OCI-LY7 (cell line): ENCODE data around the gene EFCAB5. TPM values are rescaled to one million over a fixed set of nuclear protein-coding genes. Genes with fewer than 3 reads are reported as not detected.

Source experiments
- BruUV-seq: library from RNA; stranded (reverse); fragments of 400-500 nt; replicated peaks from 2 replicates; lab custom pipeline; 2021; lab: Mats Ljungman, UMichigan
- CTCF ChIA-PET: fragments of 300-600 bp; sonication (Branson Sonifier 250); formaldehyde crosslinking; loops from one replicate; lab custom pipeline; 2022; ENCODE audit warnings: antibody characterized with exemption; ENCODE audit not compliant: unreplicated experiment; lab: Charles Lee
- POLR2A ChIA-PET: fragments of 300-600 bp; sonication (Branson Sonifier 250); formaldehyde crosslinking; loops from one replicate; lab custom pipeline; 2022; ENCODE audit warnings: antibody characterized with exemption; lab: Charles Lee
- DNase-seq: peaks from one replicate; pipeline ENCODE4 v3.0.0-alpha.2; 2015; ENCODE audit warnings: low spot score
- H2AFZ ChIP-seq: fragments of 200-600 bp; sonication (generic), shearing (Covaris generic); 2 replicates; pipeline ENCODE4 v1.6.1; 2014; ENCODE audit warnings: mild to moderate bottlenecking, antibody characterized with exemption, low read length, moderate library complexity
- H3K27ac ChIP-seq: fragments of 200-600 bp; sonication (generic); 2 replicates; pipeline ENCODE4 v1.5.1; 2014; ENCODE audit warnings: mixed run types, low read depth, mild to moderate bottlenecking, moderate library complexity, low read length, inconsistent platforms; ENCODE audit not compliant: poor library complexity, severe bottlenecking
- H3K36me3 ChIP-seq: fragments of 200-600 bp; sonication (generic); 2 replicates; pipeline ENCODE4 v1.6.1; 2014; ENCODE audit warnings: mild to moderate bottlenecking, antibody characterized with exemption, low read length, moderate library complexity, mixed read lengths; ENCODE audit not compliant: insufficient read depth
- H3K4me1 ChIP-seq: fragments of 200-600 bp; sonication (generic); 2 replicates; pipeline ENCODE4 v1.5.1; 2014; ENCODE audit warnings: mild to moderate bottlenecking, low read length; ENCODE audit not compliant: insufficient read depth, poor library complexity, severe bottlenecking
- H3K4me2 ChIP-seq: fragments of 200-600 bp; sonication (generic); 2 replicates; pipeline ENCODE4 v1.6.1; 2014; ENCODE audit warnings: mild to moderate bottlenecking, low read length
- H3K4me3 ChIP-seq: fragments of 200-600 bp; sonication (generic); 2 replicates; pipeline ENCODE4 v1.5.1; 2014; ENCODE audit warnings: mild to moderate bottlenecking, low read depth, low read length; ENCODE audit not compliant: poor library complexity, severe bottlenecking
- H3K79me2 ChIP-seq: fragments of 200-600 bp; sonication (generic); 2 replicates; pipeline ENCODE4 v1.6.1; 2016; ENCODE audit warnings: low read depth, mild to moderate bottlenecking, low read length, moderate library complexity, mixed read lengths; ENCODE audit not compliant: insufficient read depth
- H3K9me2 ChIP-seq: fragments of 200-600 bp; sonication (generic); 2 replicates; pipeline ENCODE4 v1.6.1; 2016; ENCODE audit warnings: mild to moderate bottlenecking, low read length, mixed read lengths; ENCODE audit not compliant: insufficient read depth
- H3K9me3 ChIP-seq: fragments of 200-600 bp; sonication (generic); 2 replicates; pipeline ENCODE4 v1.6.1; 2014; ENCODE audit warnings: mild to moderate bottlenecking, mixed run types, low read length, mixed read lengths
- H4K20me1 ChIP-seq: fragments of 200-600 bp; sonication (generic); 2 replicates; pipeline ENCODE4 v1.6.1; 2014; ENCODE audit warnings: mild to moderate bottlenecking, antibody characterized with exemption, low read length, moderate library complexity, mixed read lengths; ENCODE audit not compliant: insufficient read depth
- CTCF ChIP-seq: fragments of 200-600 bp; sonication (generic); conservative IDR thresholded peaks from 2 replicates; pipeline ENCODE4 v1.5.1; 2014; ENCODE audit warnings: mild to moderate bottlenecking, antibody characterized with exemption, low read length, moderate library complexity, mixed read lengths
- EZH2phosphoT487 ChIP-seq: fragments of 200-600 bp; sonication (generic); IDR thresholded peaks from 2 replicates; pipeline ENCODE4 v1.6.1; 2018; ENCODE audit warnings: low read depth, borderline replicate concordance, mild to moderate bottlenecking, mixed run types, antibody characterized with exemption, low read length, moderate library complexity, mixed read lengths
- intact Hi-C: fragments of 100-400 bp; cut with micrococcal nuclease; formaldehyde crosslinking; loops from one replicate; pipeline ENCODE4 v1.10.0; 2022; ENCODE audit not compliant: unreplicated experiment
- total RNA-seq, 2 experiments: library from RNA; depleted of rRNA in 1 of 2; stranded (reverse); fragments of >200 nt in 1 of 2; shearing (Covaris generic) in 1 of 2; gene quantifications; 2 replicates each; pipeline ENCODE4 v1.2.3, GENCODE V29; 2014 to 2022

Gene EFCAB5
- total RNA-seq, 2 experiments from 2014 or later: 1.9 to 2.2 TPM

GRCh38 chr17:29958947-29959657 is 17.7 kb downstream of the EFCAB5 start:
- Histone ChIP-seq H3K9me3 (peaks cover 7% of the 10 kb centered on the region; the same call in 1 of the 2 replicates), H2AFZ (no peak overlapping the region)
- no peak for TF ChIP-seq EZH2phosphoT487
- no peak for TF ChIP-seq CTCF

GRCh38 chr17:29959658-29960337 is 18.4 kb downstream of the EFCAB5 start:
- intact Hi-C loops: no loop called here
- no peaks in the 10 kb centered on the region; the same call in 1 of the 2 replicates for H3K9me3 ChIP-seq
- no peaks in the 10 kb centered on the region for H3K79me2 ChIP-seq
- H3K4me1 ChIP-seq: no peaks in the 10 kb centered on the region
- TF ChIP-seq CTCF (no peak), EZH2phosphoT487 (no peak)
- H3K9me2 ChIP-seq: no peaks in the 10 kb centered on the region
- H2AFZ ChIP-seq: no peak overlapping the region
- H4K20me1 ChIP-seq: no peaks in the 10 kb centered on the region
- no peak for DNase-seq
- H3K36me3 ChIP-seq: no peaks in the 10 kb centered on the region
- ChIA-PET CTCF (no interaction called here), POLR2A (interaction anchor here (0.8 kb wide), 1 partner anchor 14 kb away, joined by 3 read pairs; no protein-coding TSS in a partner anchor)
- H3K27ac ChIP-seq: no peak overlapping the region
- BruUV-seq: no TSS peak
- no peak overlapping the region for H3K4me3 ChIP-seq
- no peak overlapping the region for H3K4me2 ChIP-seq

More at GRCh38 chr17:29958947-29959657, 17.7 kb downstream of the EFCAB5 start:
- CTCF ChIA-PET: no interaction called here
- no peak for DNase-seq
- Histone ChIP-seq H3K79me2 (no peaks in the 10 kb centered on the region), H3K27ac (no peak overlapping the region), H3K4me1 (no peaks in the 10 kb centered on the region), H3K36me3 (no peaks in the 10 kb centered on the region), H3K4me2 (no peak overlapping the region), H3K9me2 (no peaks in the 10 kb centered on the region), H4K20me1 (no peaks in the 10 kb centered on the region), H3K4me3 (no peak overlapping the region)
- intact Hi-C loops: no loop called here
- POLR2A ChIA-PET: no interaction called here
- no TSS peak for BruUV-seq
